A673 (cell line): ENCODE data around the gene LCN15. TPM values are rescaled to one million over a fixed set of nuclear protein-coding genes. Genes with fewer than 3 reads are reported as not detected.
A peak's percentile ranks its signal among the peaks of the same experiment; 100 is the strongest.
"Not testable (repeated sequence)": the region's sequence is repeated elsewhere in the genome, so short reads cannot be mapped to it uniquely, and the experiment has no call there.

Experiments used
- BruUV-seq: library from RNA; stranded (reverse); fragments of 400-500 nt; replicated peaks from 2 replicates; lab custom pipeline; 2021; lab: Mats Ljungman, UMichigan
- CTCF ChIA-PET: fragments of 300-600 bp; sonication (Branson Sonifier 250); formaldehyde crosslinking; loops from one replicate; lab custom pipeline; 2022; ENCODE audit warnings: antibody characterized with exemption; lab: Charles Lee
- POLR2A ChIA-PET: fragments of 300-600 bp; sonication (Branson Sonifier 250); formaldehyde crosslinking; loops from one replicate; lab custom pipeline; 2022; ENCODE audit warnings: antibody characterized with exemption; ENCODE audit not compliant: low non-redundant PET; lab: Charles Lee
- DNase-seq: peaks from one replicate; pipeline ENCODE4 v3.0.0-alpha.2; 2015; ENCODE audit warnings: low spot score
- H3K27ac ChIP-seq: fragments of 200-600 bp; sonication (generic); 2 replicates; pipeline ENCODE4 v1.5.1; 2016; ENCODE audit warnings: mixed run types, low read depth, mild to moderate bottlenecking, mixed read lengths, antibody characterized with exemption, low read length; ENCODE audit not compliant: poor library complexity, severe bottlenecking
- H3K27me3 ChIP-seq: fragments of 200-600 bp; sonication (generic); replicated peaks from 2 replicates; pipeline ENCODE4 v1.6.1; 2017; ENCODE audit warnings: mixed run types, low read depth, mild to moderate bottlenecking, mixed read lengths, antibody characterized with exemption, low read length; ENCODE audit not compliant: insufficient read depth, poor library complexity
- H3K36me3 ChIP-seq: fragments of 200-600 bp; sonication (generic); 2 replicates; pipeline ENCODE4 v1.6.1; 2016; ENCODE audit warnings: mixed run types, mild to moderate bottlenecking, mixed read lengths, antibody characterized with exemption, low read length; ENCODE audit not compliant: insufficient read depth, poor library complexity, severe bottlenecking
- H3K4me1 ChIP-seq: fragments of 200-600 bp; sonication (generic); 2 replicates; pipeline ENCODE4 v1.6.1; 2017; ENCODE audit warnings: mixed run types, mild to moderate bottlenecking, mixed read lengths, antibody characterized with exemption, low read length; ENCODE audit not compliant: insufficient read depth, poor library complexity, severe bottlenecking
- H3K4me3 ChIP-seq: fragments of 200-600 bp; sonication (generic); 2 replicates; pipeline ENCODE4 v1.5.1; 2016; ENCODE audit warnings: low read depth, mixed run types, mild to moderate bottlenecking, mixed read lengths, low read length; ENCODE audit not compliant: poor library complexity, severe bottlenecking
- H3K9me3 ChIP-seq: fragments of 200-600 bp; sonication (generic); 2 replicates; pipeline ENCODE4 v1.6.1; 2016; ENCODE audit warnings: mixed run types, low read depth, mild to moderate bottlenecking, mixed read lengths, antibody characterized with exemption, low read length; ENCODE audit not compliant: poor library complexity, severe bottlenecking
- CTCF ChIP-seq: fragments of 300-800, 200-600 bp; sonication (generic); conservative IDR thresholded peaks from 2 replicates; pipeline ENCODE4 v1.5.1; 2017; ENCODE audit warnings: low read depth, mild to moderate bottlenecking, antibody characterized with exemption, low read length, moderate library complexity, mixed read lengths
- EZH2 ChIP-seq: fragments of 200-600 bp; sonication (generic); IDR thresholded peaks from 2 replicates; pipeline ENCODE4 v1.6.1; 2017; ENCODE audit warnings: borderline replicate concordance, low read depth, mild to moderate bottlenecking, mixed read lengths, antibody characterized with exemption, low read length; ENCODE audit not compliant: poor library complexity, severe bottlenecking
- intact Hi-C: fragments of 100-400 bp; cut with micrococcal nuclease; formaldehyde crosslinking; loops from one replicate; pipeline ENCODE4 v1.10.0; 2022; ENCODE audit not compliant: unreplicated experiment
- total RNA-seq: library from RNA; stranded (reverse); gene quantifications from 2 replicates; pipeline ENCODE4 v1.2.3, GENCODE V29; 2021

LCN15 gene
- total RNA-seq, 1 experiment from 2014 or later, result not detected

- peak overlapping the region; percentile 44 for H3K4me3 ChIP-seq
- ChIA-PET POLR2A (no interaction called here), CTCF (interaction anchor here (0.6 to 0.7 kb wide), 4 partner anchors 8 to 223 kb away, joined by 3 to 14 read pairs (median 4); partner anchors contain the start of gene PAXX)
- no peaks in the 10 kb centered on the region for H3K36me3 ChIP-seq
- no TSS peak for BruUV-seq
- intact Hi-C loops, result no loop called here
- DNase-seq, result peak; percentile 73
- peaks cover 7% of the 10 kb centered on the region for H3K9me3 ChIP-seq
- H3K27ac ChIP-seq, result no peak overlapping the region
- H3K27me3 ChIP-seq, result no peaks in the 10 kb centered on the region
- H3K4me1 ChIP-seq, result no peaks in the 10 kb centered on the region
- no peak for TF ChIP-seq EZH2
- TF ChIP-seq CTCF, result peak; percentile 65
These were observed 5.4 kb upstream of the LCN15 start for GRCh38 chr9:136769710-136770191.

GRCh38 chr9:136766410-136767120 lies 2.2 kb upstream of the LCN15 start:
- H3K36me3 ChIP-seq, H3K4me1 ChIP-seq, H3K27me3 ChIP-seq, H3K4me3 ChIP-seq, DNase-seq, intact Hi-C loops, BruUV-seq, H3K27ac ChIP-seq, H3K9me3 ChIP-seq: not testable (repeated sequence)
- ChIA-PET POLR2A (interaction anchor here (0.6 kb wide), 1 partner anchor 10 kb away, joined by 8 read pairs; no protein-coding TSS in a partner anchor), CTCF (interaction anchor here (0.6 to 0.9 kb wide), 2 partner anchors 13 to 283 kb away, joined by 3 to 6 read pairs; no protein-coding TSS in a partner anchor)
- peak; percentile 48 for TF ChIP-seq CTCF

GRCh38 chr9:136765745-136766409 lies 1.6 kb upstream of the LCN15 start:
- H3K4me1 ChIP-seq, H3K36me3 ChIP-seq, intact Hi-C loops, H3K9me3 ChIP-seq, BruUV-seq, DNase-seq, H3K27me3 ChIP-seq, H3K4me3 ChIP-seq, H3K27ac ChIP-seq: not testable (repeated sequence)
- ChIA-PET CTCF (interaction anchor here (0.6 to 0.9 kb wide), 2 partner anchors 13 to 283 kb away, joined by 3 to 6 read pairs; no protein-coding TSS in a partner anchor), POLR2A (interaction anchor here (0.6 kb wide), 1 partner anchor 10 kb away, joined by 8 read pairs; no protein-coding TSS in a partner anchor)
